Activated T-cell treated with anti-CD3 and anti-CD28 coated beads, Interleukin-2, amount 50 U/mL, for 48 hours (primary cell): Measurements from ENCODE around the gene CD3E.
A peak's percentile ranks its signal among the peaks of the same experiment; 100 is the strongest.

Experiments used
- DNase-seq, 2 experiments: peaks; one replicate each; pipeline ENCODE4 v3.0.0-alpha.2; 2020

The CD3E gene

GRCh38 chr11:118304568-118305248 is at the start of gene CD3E:
Gene CD3E (plus strand): TSS chr11:118304730. CDS start chr11:118304953, 223 bp downstream.
- peak; percentile 80 to 81 for DNase-seq

- no peak for DNase-seq
Measured at GRCh38 chr11:118258410-118258809, 46.1 kb upstream of the CD3E start.

GRCh38 chr11:118259138-118259537 is 45.4 kb upstream of the CD3E start:
- no peak for DNase-seq

- no peak for DNase-seq
Measured at GRCh38 chr11:118260353-118260752, 44.2 kb upstream of the CD3E start.

- DNase-seq: no peak
Measured at GRCh38 chr11:118263112-118263511, 41.4 kb upstream of the CD3E start.

- DNase-seq: peak in 1 of 2 experiments; percentile 60
Measured at GRCh38 chr11:118263695-118264568, 40.6 kb upstream of the CD3E start, which contains the start of gene MPZL2. Gene MPZL2 (minus strand): TSS chr11:118264297. CDS start chr11:118264153, 144 bp downstream.

- no peak for DNase-seq
Measured at GRCh38 chr11:118264569-118265465, 39.7 kb upstream of the CD3E start.

- DNase-seq: no peak
Measured at GRCh38 chr11:118265954-118266353, 38.6 kb upstream of the CD3E start.

- DNase-seq: no peak
Measured at GRCh38 chr11:118267486-118267885, 37.0 kb upstream of the CD3E start.

- DNase-seq: no peak
Measured at GRCh38 chr11:118272001-118272400, 32.5 kb upstream of the CD3E start.

- DNase-seq: no peak
Measured at GRCh38 chr11:118274186-118274585, 30.3 kb upstream of the CD3E start.

GRCh38 chr11:118275176-118275575 is 29.4 kb upstream of the CD3E start:
- DNase-seq: no peak

- DNase-seq: no peak
Measured at GRCh38 chr11:118276422-118276821, 28.1 kb upstream of the CD3E start.

- DNase-seq: no peak
Measured at GRCh38 chr11:118277312-118277711, 27.2 kb upstream of the CD3E start.

- no peak for DNase-seq
Measured at GRCh38 chr11:118281284-118281683, 23.2 kb upstream of the CD3E start.

GRCh38 chr11:118282606-118283005 is 21.9 kb upstream of the CD3E start:
- DNase-seq: no peak

GRCh38 chr11:118283037-118283636 is 21.4 kb upstream of the CD3E start:
- no peak for DNase-seq

- no peak for DNase-seq
Measured at GRCh38 chr11:118283756-118284350, 20.7 kb upstream of the CD3E start.

- no peak for DNase-seq
Measured at GRCh38 chr11:118286545-118286944, 18.0 kb upstream of the CD3E start.

GRCh38 chr11:118287006-118287405 is 17.5 kb upstream of the CD3E start:
- DNase-seq: no peak

- DNase-seq: no peak
Measured at GRCh38 chr11:118289401-118289800, 15.1 kb upstream of the CD3E start.

GRCh38 chr11:118290923-118291322 is 13.6 kb upstream of the CD3E start:
- DNase-seq: peak in 1 of 2 experiments; percentile 56
